Stimulated activated CD8-positive, alpha-beta memory T cell treated with anti-CD3 and anti-CD28 coated beads, Interleukin-12 subunit alpha, Interleukin-12 subunit beta, amount 100 ng/mL, for 4 hours (primary cell): Measurements from ENCODE around the gene NOC3L.

ENCODE experiments used
- DNase-seq: peaks from one replicate; pipeline ENCODE4 v3.0.0-alpha.2; 2020; ENCODE audit warnings: low read depth

NOC3L gene

GRCh38 chr10:94300042-94300441, 62.7 kb downstream of the NOC3L start:
- no peak for DNase-seq

GRCh38 chr10:94299417-94299816, 63.3 kb downstream of the NOC3L start:
- no peak for DNase-seq

DNA sequence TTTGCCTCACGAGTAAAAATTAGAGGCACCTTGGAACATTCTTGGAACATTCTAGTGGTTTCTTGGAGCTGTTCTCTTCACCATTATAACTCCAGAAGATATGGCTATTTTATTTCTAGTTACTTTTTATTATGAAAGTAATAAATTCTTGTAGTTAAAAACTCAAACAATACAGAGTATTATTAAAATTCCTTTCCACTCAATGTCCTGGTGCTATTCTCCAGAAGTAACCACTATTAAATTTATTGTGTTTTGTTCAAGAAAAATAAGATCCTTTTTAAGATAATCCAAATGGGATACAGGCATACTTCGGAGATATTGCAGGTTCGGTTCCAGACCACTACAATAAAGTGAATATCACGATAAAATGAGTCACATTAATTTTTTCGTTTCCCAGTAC, 68.6 kb downstream of the NOC3L start:
- no peak for DNase-seq

DNA sequence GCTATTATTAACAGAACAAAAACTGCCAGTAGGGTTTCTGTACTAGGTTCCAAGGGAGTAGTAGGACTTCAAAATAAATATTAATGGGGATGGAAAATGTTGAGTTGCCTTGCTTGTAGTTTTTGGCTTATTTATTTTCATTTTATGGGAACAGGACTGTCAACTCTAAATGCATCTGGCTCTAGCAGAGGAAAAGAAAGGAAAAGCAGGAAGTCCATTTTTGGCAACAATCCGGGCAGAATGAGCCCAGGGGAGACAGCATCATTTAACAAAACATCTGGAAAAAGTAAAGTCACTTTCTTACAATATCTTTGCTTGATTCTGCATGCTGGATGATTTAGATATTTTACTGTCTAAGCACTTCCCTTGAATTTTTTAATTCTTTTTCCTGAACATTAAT, 69.4 kb downstream of the NOC3L start:
- no peak for DNase-seq

DNA sequence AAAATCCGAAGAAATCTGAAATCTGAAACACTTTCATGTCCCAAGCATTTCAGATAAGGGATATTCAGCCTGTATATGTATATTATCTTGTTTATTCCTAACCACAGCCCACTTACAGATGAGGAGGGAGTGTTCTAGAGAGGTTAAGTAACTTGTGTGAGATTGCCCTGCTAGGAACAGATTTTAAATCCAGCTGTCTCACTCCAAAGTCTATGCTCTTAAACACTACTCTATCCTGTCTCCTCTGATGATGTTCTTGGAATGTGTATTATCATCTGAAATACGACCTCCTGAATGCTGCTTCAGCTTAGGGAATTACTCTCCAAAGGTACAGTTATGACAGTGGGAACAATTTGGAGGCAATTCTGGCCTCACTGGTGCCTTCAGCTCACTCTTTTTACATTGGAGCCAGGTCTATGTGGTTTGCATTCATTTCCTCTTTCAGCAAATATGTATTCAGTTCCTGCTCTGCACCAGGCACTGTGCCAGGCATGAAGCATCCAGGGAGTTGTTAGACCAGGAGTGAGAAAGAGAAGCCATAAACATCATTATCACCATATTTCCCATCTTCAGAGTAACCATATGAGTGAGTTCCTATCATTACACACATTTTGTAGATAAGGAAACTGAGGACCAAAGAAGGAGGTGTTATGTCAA, 70.2 kb downstream of the NOC3L start:
- DNase-seq: no peak

DNA sequence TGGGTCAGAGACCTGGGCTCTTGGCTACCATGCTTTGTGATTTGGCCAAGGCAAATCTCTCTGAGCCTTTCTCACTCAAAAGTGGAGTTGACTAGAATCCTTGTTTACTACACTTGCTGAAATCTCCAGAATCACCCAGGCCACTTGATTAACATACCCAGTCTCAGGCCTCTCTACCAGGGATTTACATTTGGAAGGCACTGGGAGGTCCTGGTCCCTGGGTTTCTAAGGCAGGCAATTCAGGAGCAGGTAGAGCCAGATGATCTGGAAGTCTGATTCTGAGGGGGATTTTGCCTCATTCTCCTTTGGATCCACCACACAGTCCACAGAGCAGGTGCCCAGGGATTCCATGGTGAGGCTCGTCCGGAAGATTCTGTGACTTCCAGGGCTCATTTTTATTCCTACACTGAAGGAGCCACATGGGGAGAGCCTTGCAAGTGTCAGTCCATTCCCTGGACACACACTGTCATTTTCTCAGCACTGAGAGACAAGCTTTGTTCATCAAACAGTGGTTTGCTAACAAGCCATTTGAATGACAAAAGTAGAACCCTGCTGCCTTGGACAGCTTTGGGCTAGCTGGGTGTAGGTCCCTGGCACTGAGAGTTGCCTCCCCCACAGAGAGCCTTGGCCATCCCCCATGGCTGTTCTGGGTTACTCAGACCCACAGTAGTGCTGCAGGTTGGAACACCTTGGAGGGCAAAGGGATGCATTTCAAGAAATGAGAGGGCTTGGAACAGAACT, 74.2 kb downstream of the NOC3L start:
- DNase-seq: no peak

GRCh38 chr10:94287336-94287735, 75.4 kb downstream of the NOC3L start:
- no peak for DNase-seq

DNA sequence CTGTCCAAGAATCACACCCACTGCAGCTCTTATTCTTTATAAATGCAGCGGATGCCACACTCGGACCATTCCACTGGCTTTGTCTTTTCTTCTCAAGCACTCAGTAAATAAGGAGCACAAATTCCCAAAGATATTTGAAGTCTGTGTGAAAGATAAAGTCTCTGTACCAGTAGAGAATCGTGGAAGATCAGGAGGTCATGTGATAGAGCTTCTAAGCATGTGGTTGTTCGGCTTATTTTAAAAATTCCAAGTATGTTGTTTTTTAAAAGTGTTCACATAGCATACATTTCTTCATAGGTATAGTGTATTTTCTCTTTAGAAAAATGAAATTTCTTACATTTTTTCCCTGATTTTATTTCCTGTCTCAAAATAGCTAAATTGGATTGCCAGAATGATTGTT, 75.8 kb downstream of the NOC3L start:
- DNase-seq: no peak

DNA sequence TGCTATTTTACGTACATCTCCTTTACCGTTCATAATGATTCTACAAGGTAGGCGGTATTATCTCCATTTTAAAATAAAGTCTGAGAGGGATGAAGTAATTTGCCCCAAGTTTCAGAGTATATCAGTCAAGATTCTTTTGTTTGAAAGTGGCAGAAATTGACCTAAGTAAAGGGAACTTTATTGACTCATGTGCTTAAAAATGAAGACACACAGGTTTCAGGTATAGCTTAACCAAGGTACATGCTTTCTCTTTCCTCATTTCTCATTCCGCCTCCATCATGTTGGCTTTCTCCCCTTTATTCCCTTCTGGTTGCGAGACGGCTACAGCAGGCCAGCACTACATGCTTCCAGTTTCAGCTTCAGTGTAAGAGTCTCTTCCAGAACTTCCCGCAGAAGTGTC, 77.5 kb downstream of the NOC3L start:
- DNase-seq: no peak
